GM10266 (cell line): ENCODE data around the gene FAM3D.

Experiments used
- DNase-seq: peaks from one replicate; pipeline ENCODE4 v3.0.0; 2012; ENCODE audit errors: extremely low spot score
- TF ChIP-seq, protein P1 (sequence below): IDR thresholded peaks from 2 replicates; pipeline ENCODE4 v1.5.1; 2012; ENCODE audit warnings: mild to moderate bottlenecking, low read depth; ENCODE audit not compliant: control insufficient read depth, insufficient read depth; ENCODE audit errors: missing control alignments

The FAM3D gene

DNA sequence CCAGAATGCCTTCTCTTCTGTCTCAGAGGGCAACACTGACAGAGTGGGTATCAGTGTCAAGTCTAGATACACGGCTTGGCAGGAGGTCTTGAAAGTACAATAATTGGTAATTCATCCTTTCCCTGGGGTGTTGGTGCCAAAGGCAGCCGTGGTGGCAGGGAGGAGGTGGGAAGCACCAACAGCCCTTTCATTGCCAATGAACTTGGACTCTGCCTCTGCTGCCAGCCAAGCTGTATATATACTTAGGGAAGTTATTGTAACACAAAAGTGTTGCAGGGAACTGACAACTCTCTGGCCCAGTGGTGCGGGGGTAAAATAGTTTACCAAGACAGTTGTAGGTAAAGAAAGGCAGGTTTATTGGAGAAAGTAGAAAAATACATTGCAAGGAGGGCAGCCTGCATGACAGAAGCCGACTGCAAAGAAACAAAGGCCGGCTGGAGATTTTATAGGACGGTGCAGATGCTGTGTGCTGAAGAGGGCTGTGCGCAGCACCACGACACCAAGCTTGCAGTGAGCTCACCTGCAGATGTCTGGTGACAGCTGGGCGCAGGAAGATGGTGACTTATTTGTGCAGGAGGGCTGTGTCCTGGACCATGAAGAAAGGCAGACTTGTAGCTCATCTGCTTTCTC lies 4.0 kb upstream of the FAM3D start:
- TF ChIP-seq, protein P1, sequence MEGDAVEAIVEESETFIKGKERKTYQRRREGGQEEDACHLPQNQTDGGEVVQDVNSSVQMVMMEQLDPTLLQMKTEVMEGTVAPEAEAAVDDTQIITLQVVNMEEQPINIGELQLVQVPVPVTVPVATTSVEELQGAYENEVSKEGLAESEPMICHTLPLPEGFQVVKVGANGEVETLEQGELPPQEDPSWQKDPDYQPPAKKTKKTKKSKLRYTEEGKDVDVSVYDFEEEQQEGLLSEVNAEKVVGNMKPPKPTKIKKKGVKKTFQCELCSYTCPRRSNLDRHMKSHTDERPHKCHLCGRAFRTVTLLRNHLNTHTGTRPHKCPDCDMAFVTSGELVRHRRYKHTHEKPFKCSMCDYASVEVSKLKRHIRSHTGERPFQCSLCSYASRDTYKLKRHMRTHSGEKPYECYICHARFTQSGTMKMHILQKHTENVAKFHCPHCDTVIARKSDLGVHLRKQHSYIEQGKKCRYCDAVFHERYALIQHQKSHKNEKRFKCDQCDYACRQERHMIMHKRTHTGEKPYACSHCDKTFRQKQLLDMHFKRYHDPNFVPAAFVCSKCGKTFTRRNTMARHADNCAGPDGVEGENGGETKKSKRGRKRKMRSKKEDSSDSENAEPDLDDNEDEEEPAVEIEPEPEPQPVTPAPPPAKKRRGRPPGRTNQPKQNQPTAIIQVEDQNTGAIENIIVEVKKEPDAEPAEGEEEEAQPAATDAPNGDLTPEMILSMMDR, result no peak
- no peak for DNase-seq

DNA sequence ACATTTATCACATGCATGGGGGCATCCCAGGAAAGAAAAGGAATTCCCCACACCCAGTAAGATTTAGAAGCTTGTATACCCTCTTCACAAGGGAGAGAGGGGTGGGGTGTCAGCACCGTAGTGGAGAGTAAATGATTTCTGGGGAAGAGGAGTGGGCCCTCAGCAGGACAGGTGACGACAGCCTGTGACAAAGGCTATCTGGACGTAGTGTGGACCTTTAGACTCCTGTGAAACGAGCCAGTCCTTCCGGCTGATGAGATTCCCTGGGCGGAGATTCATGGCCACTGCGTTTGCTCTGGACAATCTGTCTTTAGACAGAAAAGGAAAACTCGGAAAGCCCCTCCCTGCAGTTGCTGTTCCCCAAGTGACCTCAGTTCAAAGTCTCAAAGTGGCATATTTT lies 1.7 kb upstream of the FAM3D start:
- DNase-seq, result no peak
- TF ChIP-seq, protein P1, result no peak

DNA sequence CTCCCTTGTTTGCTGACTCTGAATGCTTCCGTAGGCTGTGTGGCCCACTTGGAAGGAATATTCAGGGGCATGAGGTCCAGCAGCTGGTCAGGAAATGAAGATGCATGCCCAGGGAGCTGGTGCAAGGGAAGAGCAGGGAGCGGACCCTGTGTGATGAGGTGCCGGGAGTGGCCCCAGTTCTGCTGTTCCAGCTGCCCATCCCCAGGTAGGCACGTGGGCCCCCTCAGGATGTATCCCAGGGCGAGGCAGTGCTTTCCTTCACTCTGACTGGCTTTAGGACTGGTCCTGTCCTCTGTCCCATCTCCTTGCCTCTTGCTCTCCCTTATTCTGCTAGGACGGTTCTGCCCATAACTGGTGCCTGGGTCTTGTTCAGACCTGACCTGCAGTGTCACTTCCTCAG lies 1.1 kb upstream of the FAM3D start:
- no peak for DNase-seq
- TF ChIP-seq, protein P1, result no peak

DNA sequence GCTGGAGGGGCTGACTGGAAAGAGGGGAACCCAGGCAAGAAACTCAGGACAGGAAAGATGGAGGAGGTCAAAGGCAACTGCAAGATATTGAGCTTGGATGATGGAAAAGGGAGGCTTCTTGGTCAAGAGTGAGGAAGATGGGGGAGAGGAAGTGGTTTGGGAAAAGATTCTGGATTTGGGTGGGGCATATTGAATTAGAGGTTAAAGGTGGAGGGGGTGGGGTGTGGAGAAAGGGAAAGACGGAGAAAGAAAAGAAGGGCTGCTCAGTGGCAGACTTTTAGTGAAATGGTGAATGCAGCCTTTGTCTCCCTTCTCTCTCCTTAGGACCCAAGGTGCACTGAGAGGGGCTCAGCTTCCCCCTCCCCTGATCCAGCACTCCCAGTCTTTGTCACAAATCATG lies 655 bp upstream of the FAM3D start:
- TF ChIP-seq, protein P1, result no peak
- DNase-seq, result no peak

DNA sequence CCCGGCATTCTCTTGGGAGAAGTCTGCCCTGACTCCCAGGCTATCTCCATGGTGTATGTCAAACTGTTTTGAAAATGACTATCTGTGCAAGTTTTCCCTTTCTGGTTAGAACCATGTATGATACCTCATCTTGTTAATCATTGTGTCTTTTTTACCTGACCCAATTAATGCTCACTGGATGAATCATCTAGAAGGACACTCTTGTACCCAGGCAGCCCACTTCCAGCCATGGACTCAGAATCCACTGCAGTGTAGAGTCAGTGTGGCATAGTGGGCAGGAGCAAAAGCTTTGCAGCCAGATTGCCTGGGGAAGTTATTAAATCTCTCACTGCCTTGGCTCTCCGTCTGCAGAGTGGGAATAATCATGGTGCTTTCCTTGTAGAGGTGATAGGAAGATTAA lies 1.2 kb downstream of the FAM3D start:
- TF ChIP-seq, protein P1, result no peak
- no peak for DNase-seq

DNA sequence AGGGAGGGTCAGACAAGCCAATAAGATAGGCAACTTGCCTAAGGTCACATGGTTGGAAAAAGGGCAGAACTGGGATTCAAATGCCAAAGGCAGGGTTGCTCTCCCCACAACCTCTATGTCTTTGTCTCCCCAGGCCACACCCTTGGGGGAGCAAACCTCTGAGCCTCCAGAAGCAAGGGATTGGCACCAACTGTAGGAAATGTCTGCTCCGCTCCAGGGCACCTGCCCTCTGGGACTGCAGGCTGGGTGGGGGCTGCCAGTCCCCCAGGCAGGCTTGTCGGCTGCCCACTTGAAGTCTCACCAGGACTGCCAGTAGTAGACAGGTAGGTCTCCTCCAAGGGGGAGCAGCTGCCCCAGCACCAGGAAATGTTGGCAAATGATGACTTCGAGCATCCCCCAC lies 2.0 kb downstream of the FAM3D start:
- DNase-seq, result no peak
- TF ChIP-seq, protein P1, result no peak

DNA sequence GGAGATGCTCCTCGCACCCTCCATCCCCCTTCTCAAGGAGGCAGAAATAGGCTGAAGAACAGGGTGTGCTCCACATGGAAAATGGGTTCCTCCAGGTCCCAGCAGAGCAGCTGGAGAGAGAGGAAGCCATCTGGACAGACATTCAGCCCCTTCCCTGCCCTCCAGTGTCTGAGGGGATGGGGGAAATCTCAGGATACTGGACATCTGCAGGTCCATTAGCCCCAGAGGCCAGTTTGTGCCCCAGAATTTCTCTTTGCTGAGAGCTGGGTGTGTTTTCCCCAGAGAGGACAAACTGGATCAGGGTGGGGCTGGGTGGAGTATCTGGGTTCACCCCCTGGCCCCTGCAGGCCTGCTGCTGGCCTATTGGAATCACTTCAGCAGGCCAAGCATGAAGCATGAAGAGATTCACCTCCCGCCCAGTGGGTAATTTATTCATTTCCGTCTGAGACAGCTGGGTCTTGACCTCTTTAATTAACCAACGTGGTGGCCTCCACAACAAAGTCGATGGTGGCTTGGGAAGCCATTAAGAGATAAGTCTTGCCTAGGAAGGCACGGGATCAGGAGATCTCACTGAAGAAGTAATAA lies 4.6 kb downstream of the FAM3D start:
- TF ChIP-seq, protein P1, result no peak
- DNase-seq, result no peak
